Measurements from ENCODE around the gene HORMAD2.

The HORMAD2 gene

DNA sequence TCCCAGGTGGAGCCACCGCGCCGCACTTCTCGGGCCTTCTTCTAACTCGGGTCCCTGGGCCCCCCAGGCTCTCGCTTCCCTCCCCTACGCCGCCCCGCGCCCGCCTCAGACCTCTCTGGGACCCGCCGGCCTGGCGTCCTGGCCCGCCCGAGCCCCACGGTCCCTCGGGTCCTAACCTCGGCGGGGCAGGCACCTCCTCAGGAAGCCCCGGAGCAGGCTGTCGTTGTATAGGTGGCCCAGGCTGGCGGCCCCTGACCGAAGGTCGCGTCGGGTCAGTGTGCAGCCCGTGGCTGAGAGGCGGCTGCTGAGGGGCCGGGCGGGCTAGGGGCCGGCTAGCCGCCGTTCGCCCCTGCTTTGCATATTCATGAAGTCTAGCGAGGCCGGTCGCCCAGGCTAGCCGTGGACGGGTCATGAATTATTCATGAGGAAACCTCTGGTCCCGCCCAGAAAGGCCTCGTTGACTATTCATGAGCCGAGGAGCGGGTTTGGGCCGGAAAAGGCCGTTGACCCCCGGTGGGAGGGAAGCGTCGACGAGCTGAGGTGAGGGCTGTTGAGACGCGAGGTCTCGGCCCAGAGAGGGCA is at the start of gene HORMAD2:
Gene HORMAD2, plus strand, starts transcription at position 513 of the 582 bp plus-strand sequence. CDS start 13,489 bp downstream, outside the sequence.
- DNase-seq: no peak

GRCh38 chr22:30031328-30031727 is 48.9 kb upstream of the HORMAD2 start:
- no peak for DNase-seq

- no peak for DNase-seq
These were observed 48.4 kb upstream of the HORMAD2 start for GRCh38 chr22:30031764-30032455.

DNA sequence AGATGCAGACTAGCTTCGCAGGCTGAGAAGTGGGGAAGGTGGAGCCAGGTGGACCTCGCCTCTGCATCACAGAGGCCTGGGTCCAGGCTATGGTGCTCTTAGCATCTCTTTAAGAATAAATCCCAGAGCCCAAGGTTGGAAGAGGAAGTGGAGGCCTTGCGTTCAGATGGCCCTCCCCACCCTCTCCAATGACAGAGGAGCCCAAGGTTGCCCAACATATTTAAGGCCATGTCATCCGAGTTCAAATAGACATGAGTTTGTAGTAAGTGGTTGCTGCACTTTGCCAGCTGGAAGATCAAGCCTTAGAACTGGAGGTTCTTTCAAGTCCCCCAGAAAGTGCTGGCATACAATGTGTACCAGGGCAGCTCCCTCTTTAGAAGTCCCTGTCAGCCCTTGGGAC is 47.1 kb upstream of the HORMAD2 start:
- DNase-seq: no peak

DNA sequence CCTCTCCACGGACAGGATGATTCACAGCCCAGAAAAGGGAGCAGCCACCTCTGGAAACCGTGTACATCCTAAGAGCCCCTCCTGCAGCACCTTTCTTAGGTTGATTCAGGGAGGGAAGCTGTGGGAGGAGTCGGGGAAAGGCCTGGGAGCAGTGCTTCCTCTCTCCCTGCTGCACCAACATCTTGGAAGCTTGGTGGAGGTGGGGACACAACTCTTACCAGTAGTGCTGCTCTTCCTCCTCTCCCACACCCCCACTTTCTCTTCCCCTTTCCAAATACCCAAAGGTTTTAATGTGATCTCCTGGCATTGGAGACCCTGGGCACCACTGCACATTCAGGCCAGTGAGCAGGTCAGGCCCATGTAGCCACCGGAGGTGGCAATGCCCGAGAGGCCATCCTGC is 46.4 kb upstream of the HORMAD2 start:
- no peak for DNase-seq

DNA sequence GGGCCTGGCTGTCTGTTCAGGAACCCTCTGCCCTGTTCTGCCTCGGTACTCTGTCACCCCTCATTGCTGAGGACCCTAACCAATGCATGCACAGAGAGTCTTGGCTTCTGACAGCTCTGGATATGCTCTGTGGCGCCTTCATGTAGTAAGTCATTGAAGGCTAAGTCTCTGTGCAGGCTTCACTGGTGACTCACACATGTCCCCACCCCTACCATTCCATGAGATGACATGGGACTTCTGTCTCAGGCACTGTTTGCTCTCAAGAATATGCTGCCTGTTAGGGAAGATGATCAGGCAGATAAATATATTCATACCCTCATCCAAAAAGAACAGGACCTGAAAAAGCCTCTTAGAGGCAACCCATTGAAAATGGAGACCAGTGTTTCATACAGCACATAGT is 43.6 kb upstream of the HORMAD2 start:
- no peak for DNase-seq

DNA sequence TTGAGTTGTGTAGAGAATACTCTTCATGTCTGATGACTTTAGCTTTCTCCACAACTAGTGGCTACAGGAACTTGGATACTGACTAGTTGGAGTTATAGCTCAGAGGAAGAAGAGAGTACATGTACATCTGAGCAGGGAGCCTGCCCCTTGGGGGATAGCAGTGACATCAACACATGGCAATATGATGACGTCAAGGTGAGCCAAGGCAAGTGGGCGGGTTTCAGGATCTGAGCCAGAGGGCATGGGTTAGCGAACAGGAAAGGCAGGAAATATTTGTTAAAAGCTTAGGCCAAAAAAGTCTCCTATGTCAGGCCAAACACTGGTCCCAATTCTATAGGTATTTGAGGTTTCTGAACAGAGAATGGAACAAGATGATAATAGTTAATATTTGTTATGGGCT is 42.0 kb upstream of the HORMAD2 start:
- DNase-seq: no peak

GRCh38 chr22:30040499-30041260 is 39.6 kb upstream of the HORMAD2 start:
- DNase-seq: no peak

DNA sequence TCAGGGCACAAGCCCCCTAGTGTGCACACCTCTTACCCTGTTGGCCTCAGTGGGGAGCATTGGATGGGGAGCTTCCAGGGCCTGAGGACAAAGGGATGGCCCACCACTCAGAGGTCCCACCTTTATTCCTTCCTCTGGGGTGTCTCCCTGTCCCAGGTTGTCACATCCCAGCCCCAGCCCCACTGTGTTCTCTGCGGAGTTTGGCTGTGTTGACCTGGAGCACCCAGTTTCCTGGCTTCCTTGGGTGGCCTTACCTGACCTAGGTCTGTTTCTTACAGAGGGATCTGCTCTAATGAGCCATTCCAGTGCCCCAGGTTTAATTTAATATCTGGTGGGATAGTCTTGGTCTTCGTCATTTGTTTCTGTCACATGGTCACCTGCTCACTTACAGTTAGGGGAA is 38.8 kb upstream of the HORMAD2 start:
- DNase-seq: no peak

DNA sequence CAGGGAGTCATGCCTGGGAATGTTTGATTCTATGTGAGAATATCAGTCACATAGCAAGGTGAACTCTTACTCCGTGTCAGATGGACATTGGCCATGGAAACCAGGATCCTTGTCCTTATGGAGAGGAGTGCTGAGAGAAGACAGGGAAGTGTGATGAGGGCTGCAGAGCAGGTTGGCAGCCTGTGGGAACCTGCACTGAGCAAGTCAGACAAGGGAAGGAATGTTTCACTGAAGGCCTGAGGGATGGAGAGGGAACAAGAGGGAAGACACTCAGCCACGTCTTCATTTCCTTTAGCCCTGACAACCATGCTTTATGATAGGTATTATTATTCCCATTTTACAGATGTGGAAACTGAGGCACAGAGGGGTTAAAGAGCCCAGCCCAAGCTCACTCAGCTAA is 38.4 kb upstream of the HORMAD2 start:
- DNase-seq: no peak

DNA sequence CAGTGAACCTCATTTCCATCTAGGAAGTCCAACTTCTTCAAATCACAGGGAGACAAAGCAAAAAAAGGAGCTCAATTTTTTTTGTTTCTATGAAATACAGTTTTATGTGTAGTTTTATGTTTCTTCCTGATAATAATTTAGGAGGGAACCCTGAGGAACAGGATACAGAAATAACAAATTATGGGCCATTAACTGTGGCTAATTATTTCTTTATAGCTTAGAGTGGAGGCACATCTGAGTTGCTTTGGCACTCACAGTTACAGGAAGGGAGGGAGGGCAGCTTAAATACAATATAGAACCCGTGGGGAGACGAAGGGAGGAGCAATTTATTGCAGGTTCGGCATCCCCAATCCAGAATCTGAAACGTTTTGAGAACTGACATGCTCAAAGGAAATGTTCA is 37.1 kb upstream of the HORMAD2 start:
- no peak for DNase-seq

DNA sequence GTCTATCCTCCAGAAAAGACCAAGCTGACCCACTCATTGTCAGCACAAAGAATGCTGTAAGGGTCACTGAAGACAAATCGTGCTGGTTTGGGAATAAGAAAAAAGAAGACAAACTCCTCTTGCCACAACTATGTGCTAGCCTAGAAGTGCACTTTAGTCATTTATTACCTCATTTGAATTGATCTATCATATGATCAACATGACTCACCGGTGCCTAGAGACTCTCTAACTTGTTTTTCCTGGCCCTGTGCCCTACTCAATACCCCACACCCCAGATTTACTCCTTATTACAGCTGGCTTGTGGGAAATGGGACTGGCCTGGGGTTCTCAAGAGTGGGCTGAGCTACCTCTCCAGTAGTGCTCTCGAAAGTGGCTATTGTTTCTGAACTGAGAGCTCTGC is 35.9 kb upstream of the HORMAD2 start:
- no peak for DNase-seq

- no peak for DNase-seq
These were observed 35.3 kb upstream of the HORMAD2 start for GRCh38 chr22:30044881-30045493.

- DNase-seq: no peak
These were observed 34.8 kb upstream of the HORMAD2 start for GRCh38 chr22:30045494-30045887.

GRCh38 chr22:30045901-30046715 is 34.2 kb upstream of the HORMAD2 start:
- no peak for DNase-seq

DNA sequence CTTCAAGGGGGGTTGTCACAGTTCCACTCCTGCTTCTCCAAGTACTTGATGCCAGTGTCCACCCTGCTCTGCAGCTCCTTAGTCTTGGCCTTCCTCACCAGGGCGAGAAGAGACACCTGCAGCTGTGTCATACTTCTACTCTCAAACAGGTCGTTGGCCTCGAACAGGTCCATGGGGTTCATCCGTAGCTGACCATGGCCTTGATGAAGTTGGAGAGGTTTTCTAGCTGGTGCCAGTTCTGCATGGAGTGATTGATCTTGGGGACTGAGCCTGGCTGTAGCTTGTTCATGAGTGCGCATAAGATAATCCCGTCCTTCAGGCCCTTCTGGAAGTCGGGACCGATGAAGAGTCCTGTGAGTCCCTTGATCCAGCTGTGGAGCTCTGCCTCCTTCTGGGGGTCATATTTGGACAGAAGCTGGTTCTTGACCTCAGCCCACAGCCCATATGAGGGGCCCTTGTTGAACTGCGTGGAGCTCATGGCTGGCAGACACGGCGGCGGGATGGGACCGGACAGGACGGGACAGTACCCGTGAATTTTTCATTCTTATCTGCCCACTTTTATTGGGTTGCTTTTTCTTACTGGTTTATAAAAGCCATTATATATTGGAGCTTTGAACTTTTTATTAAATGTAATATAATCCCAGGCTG is 33.4 kb upstream of the HORMAD2 start:
- DNase-seq: no peak

DNA sequence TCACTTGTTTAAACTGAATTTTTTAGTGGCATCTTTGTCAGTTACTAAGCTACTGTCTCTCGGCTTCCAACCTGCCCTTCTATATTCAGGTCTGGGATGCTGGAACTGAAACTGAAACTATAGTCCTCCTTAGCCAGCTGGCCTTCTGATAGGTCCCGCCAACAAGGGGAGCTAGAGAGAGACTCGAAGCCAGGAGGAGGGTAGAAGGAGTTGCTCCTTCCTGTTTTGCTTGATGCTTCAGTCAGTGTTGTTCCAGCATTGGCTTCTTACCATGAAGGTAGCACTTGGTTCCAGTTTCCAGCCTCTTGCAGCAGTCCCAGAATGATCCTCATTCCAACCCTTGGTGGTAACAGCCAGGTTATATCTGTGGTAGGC is 32.9 kb upstream of the HORMAD2 start:
- no peak for DNase-seq

GRCh38 chr22:30048681-30049080 is 31.6 kb upstream of the HORMAD2 start:
- DNase-seq: no peak

GRCh38 chr22:30054067-30054763 is 26.0 kb upstream of the HORMAD2 start:
- no peak for DNase-seq

GRCh38 chr22:30054764-30055069 is 25.5 kb upstream of the HORMAD2 start:
- no peak for DNase-seq

DNA sequence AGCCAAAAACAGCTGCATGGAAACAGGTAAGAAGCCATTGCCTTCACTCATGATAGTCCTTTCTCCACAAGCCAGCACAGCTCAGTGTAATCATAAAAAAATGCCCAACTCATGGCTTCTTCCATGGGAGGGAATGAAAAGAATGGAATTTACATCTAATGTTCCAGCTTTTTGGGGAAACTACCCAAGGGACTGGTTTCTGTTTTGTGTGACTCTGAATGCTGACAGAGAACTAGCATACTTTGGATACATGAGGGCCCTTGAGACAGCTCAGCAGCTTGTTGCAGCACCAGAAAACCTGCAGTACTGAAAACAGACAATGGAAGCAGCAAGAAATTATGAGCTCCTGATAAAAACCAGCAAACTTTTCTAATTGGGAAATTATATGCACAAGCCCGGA is 24.2 kb upstream of the HORMAD2 start:
- no peak for DNase-seq

GRCh38 chr22:30057375-30057774 is 22.9 kb upstream of the HORMAD2 start:
- no peak for DNase-seq

Data from NCI-H1092 (cell line).